RWPE2 (cell line): ENCODE results near the gene ISG20L2.

Experiments
- ATAC-seq: fragments of 200-7000 bp; cut with Tn5 transposase; 3 replicates; pipeline ENCODE4 v1.9.1; 2021; ENCODE audit warnings: low read depth
- DNase-seq: peaks from one replicate; pipeline ENCODE4 v3.0.0-alpha.2; 2020; ENCODE audit warnings: low spot score
- H3K27ac ChIP-seq: fragments of 450-650 bp; 2 replicates; pipeline ENCODE4 v1.5.1; 2017; ENCODE audit warnings: mild to moderate bottlenecking; ENCODE audit not compliant: poor library complexity, severe bottlenecking
- H3K27me3 ChIP-seq: fragments of 250-450 bp; sonication (Bioruptor Pico); 2 replicates; pipeline ENCODE4 v1.5.1; 2021; ENCODE audit warnings: mild to moderate bottlenecking, moderate library complexity; ENCODE audit not compliant: insufficient read depth, poor library complexity, severe bottlenecking
- H3K36me3 ChIP-seq: fragments of 250-450 bp; sonication (Bioruptor Pico); 2 replicates; pipeline ENCODE4 v1.5.1; 2020; ENCODE audit warnings: low read depth, mild to moderate bottlenecking, moderate library complexity
- H3K4me1 ChIP-seq: fragments of 250-450 bp; sonication (Bioruptor Pico); 2 replicates; pipeline ENCODE4 v1.5.1; 2021; ENCODE audit warnings: mild to moderate bottlenecking, moderate library complexity; ENCODE audit not compliant: insufficient read depth, poor library complexity, severe bottlenecking
- H3K4me3 ChIP-seq: fragments of 250-450 bp; sonication (Bioruptor Pico); 2 replicates; pipeline ENCODE4 v1.5.1; 2021; ENCODE audit warnings: mild to moderate bottlenecking, moderate library complexity; ENCODE audit not compliant: severe bottlenecking
- H3K9me3 ChIP-seq: fragments of 250-450 bp; sonication (Bioruptor Pico); 2 replicates; pipeline ENCODE4 v1.5.1; 2021; ENCODE audit warnings: mild to moderate bottlenecking, moderate library complexity; ENCODE audit not compliant: severe bottlenecking
- TF ChIP-seq, protein P1 (sequence below): fragments of 450-650 bp; IDR thresholded peaks from one replicate; pipeline ENCODE4 v1.5.1; 2017; ENCODE audit warnings: mild to moderate bottlenecking, moderate library complexity; ENCODE audit not compliant: poor library complexity, severe bottlenecking

ISG20L2 gene, protein sequence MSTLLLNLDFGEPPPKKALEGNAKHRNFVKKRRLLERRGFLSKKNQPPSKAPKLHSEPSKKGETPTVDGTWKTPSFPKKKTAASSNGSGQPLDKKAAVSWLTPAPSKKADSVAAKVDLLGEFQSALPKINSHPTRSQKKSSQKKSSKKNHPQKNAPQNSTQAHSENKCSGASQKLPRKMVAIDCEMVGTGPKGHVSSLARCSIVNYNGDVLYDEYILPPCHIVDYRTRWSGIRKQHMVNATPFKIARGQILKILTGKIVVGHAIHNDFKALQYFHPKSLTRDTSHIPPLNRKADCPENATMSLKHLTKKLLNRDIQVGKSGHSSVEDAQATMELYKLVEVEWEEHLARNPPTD

GRCh38 chr1:156728599-156729462, at the start of gene ISG20L2:
Gene ISG20L2, minus strand, starts transcription at chr1:156728766. Its CDS starts 1,114 bp downstream, at chr1:156727652.
- Histone ChIP-seq H3K36me3 (peaks cover 35% of the 10 kb centered on the region), H3K4me3 (peak within 1 kb of the TSS; percentile 75), H3K9me3 (no peaks in the 10 kb centered on the region), H3K4me1 (peaks cover 8% of the 10 kb centered on the region), H3K27ac (peak within 1 kb of the TSS; percentile 73), H3K27me3 (no peaks in the 10 kb centered on the region)
- TF ChIP-seq, protein P1, sequence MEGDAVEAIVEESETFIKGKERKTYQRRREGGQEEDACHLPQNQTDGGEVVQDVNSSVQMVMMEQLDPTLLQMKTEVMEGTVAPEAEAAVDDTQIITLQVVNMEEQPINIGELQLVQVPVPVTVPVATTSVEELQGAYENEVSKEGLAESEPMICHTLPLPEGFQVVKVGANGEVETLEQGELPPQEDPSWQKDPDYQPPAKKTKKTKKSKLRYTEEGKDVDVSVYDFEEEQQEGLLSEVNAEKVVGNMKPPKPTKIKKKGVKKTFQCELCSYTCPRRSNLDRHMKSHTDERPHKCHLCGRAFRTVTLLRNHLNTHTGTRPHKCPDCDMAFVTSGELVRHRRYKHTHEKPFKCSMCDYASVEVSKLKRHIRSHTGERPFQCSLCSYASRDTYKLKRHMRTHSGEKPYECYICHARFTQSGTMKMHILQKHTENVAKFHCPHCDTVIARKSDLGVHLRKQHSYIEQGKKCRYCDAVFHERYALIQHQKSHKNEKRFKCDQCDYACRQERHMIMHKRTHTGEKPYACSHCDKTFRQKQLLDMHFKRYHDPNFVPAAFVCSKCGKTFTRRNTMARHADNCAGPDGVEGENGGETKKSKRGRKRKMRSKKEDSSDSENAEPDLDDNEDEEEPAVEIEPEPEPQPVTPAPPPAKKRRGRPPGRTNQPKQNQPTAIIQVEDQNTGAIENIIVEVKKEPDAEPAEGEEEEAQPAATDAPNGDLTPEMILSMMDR: no peak
- ATAC-seq: peak; percentile 79
- peak; percentile 97 for DNase-seq

- H3K9me3 ChIP-seq: no peaks in the 10 kb centered on the region
- no peak overlapping the region for H3K4me3 ChIP-seq
- H3K4me1 ChIP-seq: peaks cover 3% of the 10 kb centered on the region
- ATAC-seq (no peak), DNase-seq (no peak)
- H3K36me3 ChIP-seq: peaks cover 34% of the 10 kb centered on the region
- TF ChIP-seq, protein P1: no peak
- no peak overlapping the region for H3K27ac ChIP-seq
- no peaks in the 10 kb centered on the region for H3K27me3 ChIP-seq
These were observed 49.0 kb upstream of the ISG20L2 start for GRCh38 chr1:156777573-156777972.

GRCh38 chr1:156776942-156777341, 48.4 kb upstream of the ISG20L2 start:
- Histone ChIP-seq H3K27ac (no peak overlapping the region), H3K27me3 (no peaks in the 10 kb centered on the region), H3K4me1 (peaks cover 3% of the 10 kb centered on the region), H3K36me3 (peaks cover 34% of the 10 kb centered on the region), H3K9me3 (no peaks in the 10 kb centered on the region), H3K4me3 (no peak overlapping the region)
- ATAC-seq: peak; percentile 10; the same call in 1 of the 3 replicates
- TF ChIP-seq, protein P1: no peak
- no peak for DNase-seq

DNA sequence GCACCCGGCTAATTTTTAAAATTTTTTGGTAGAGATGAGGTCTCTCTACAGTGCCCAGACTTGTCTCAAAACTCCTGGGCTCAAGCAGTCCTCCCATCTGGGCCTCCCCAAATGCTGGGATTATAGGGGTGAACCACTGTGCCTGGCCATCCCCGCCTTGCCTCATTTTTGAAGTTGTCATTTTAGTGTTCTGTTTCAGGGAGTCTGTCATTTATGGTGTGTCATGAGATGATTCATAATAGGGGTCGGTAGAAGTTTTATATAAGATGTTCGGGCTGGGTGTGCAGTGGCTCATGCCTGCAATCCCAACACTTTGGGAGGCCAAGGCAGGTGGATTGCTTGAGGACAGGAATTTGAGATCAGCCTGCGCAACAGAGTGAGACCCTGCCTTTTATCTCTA, 47.2 kb upstream of the ISG20L2 start:
- no peaks in the 10 kb centered on the region for H3K27me3 ChIP-seq
- H3K27ac ChIP-seq: no peak overlapping the region
- peaks cover 34% of the 10 kb centered on the region for H3K36me3 ChIP-seq
- 0 out of 3 replicates have a peak, but pooled peaks have one; percentile 31 for ATAC-seq
- TF ChIP-seq, protein P1: no peak
- peaks cover 3% of the 10 kb centered on the region for H3K4me1 ChIP-seq
- DNase-seq: no peak
- no peak overlapping the region for H3K4me3 ChIP-seq
- H3K9me3 ChIP-seq: no peaks in the 10 kb centered on the region
